ENCODE data around the gene TMEM254.

DNA sequence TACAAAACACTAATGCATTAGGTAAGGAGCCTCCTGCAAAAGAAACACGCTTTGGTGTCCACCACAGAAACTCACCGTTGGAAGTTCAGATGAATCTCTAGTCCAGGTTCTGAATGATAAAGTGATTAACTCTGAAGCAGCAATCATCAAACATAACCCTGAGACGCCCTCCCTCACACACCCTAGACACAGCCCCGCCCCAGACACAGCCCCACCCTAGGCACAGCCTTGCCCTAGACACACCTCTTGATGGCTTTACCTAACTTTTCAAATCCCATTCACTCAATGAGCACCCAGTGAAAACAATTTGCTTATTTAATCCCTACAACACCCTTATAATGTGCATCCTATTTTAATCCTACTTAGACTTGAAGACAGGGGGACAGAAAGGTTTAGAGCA, 21.3 kb upstream of the TMEM254 start:
- TF ChIP-seq, protein P1, sequence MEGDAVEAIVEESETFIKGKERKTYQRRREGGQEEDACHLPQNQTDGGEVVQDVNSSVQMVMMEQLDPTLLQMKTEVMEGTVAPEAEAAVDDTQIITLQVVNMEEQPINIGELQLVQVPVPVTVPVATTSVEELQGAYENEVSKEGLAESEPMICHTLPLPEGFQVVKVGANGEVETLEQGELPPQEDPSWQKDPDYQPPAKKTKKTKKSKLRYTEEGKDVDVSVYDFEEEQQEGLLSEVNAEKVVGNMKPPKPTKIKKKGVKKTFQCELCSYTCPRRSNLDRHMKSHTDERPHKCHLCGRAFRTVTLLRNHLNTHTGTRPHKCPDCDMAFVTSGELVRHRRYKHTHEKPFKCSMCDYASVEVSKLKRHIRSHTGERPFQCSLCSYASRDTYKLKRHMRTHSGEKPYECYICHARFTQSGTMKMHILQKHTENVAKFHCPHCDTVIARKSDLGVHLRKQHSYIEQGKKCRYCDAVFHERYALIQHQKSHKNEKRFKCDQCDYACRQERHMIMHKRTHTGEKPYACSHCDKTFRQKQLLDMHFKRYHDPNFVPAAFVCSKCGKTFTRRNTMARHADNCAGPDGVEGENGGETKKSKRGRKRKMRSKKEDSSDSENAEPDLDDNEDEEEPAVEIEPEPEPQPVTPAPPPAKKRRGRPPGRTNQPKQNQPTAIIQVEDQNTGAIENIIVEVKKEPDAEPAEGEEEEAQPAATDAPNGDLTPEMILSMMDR (IDR thresholded peaks at IDR 0.05; ENCODE audit: low read depth, low read length), result no peak
- TF ChIP-seq EZH2phosphoT487 (IDR thresholded peaks at IDR 0.05; ENCODE audit: low read depth), result no peak
